ENCODE data around the gene SLC26A8. TPM values are rescaled to one million over a fixed set of nuclear protein-coding genes. Genes with fewer than 3 reads are reported as not detected.

SLC26A8 gene
- total RNA-seq, 1 donor from 2014 or later, result not detected

GRCh38 chr6:35906499-35906846 lies 118.0 kb downstream of the SLC26A8 start:
- Histone ChIP-seq H3K27me3 (ENCODE audit: low read depth) (no peaks in the 10 kb centered on the region), H3K9me3 (replicated peaks) (peaks cover 15% of the 10 kb centered on the region), H3K36me3 (peaks cover 31% of the 10 kb centered on the region), H3K4me1 (no peaks in the 10 kb centered on the region), H3K4me3 (no peak overlapping the region), H3K27ac (replicated peaks) (no peak overlapping the region)
- no peak for TF ChIP-seq CTCF (IDR thresholded peaks at IDR 0.05; ENCODE audit: borderline replicate concordance)
- DNase-seq, result no peak
- intact Hi-C loops (cut with micrococcal nuclease), result no loop called here

GRCh38 chr6:35905841-35906498 lies 118.5 kb downstream of the SLC26A8 start:
- no peaks in the 10 kb centered on the region for H3K27me3 ChIP-seq (ENCODE audit: low read depth)
- no peak overlapping the region for H3K4me3 ChIP-seq
- intact Hi-C loops (cut with micrococcal nuclease), result no loop called here
- H3K27ac ChIP-seq (replicated peaks), result no peak overlapping the region
- DNase-seq, result no peak
- no peaks in the 10 kb centered on the region for H3K4me1 ChIP-seq
- no peak for TF ChIP-seq CTCF (IDR thresholded peaks at IDR 0.05; ENCODE audit: borderline replicate concordance)
- H3K9me3 ChIP-seq (replicated peaks), result peaks cover 14% of the 10 kb centered on the region
- H3K36me3 ChIP-seq, result peaks cover 26% of the 10 kb centered on the region

- Histone ChIP-seq H3K36me3 (peaks cover 19% of the 10 kb centered on the region), H3K9me3 (replicated peaks) (peaks cover 8% of the 10 kb centered on the region), H3K27me3 (ENCODE audit: low read depth) (no peaks in the 10 kb centered on the region), H3K27ac (replicated peaks) (no peak overlapping the region), H3K4me1 (no peaks in the 10 kb centered on the region), H3K4me3 (no peak overlapping the region)
- TF ChIP-seq CTCF (IDR thresholded peaks at IDR 0.05; ENCODE audit: borderline replicate concordance), result no peak
- DNase-seq, result no peak
- intact Hi-C loops (cut with micrococcal nuclease), result no loop called here
These were observed 119.2 kb downstream of the SLC26A8 start for GRCh38 chr6:35905141-35905785.

- no peak overlapping the region for H3K4me3 ChIP-seq
- intact Hi-C loops (cut with micrococcal nuclease), result no loop called here
- peaks cover 10% of the 10 kb centered on the region for H3K36me3 ChIP-seq
- no peak overlapping the region for H3K27ac ChIP-seq (replicated peaks)
- TF ChIP-seq CTCF (IDR thresholded peaks at IDR 0.05; ENCODE audit: borderline replicate concordance), result no peak
- H3K4me1 ChIP-seq, result no peaks in the 10 kb centered on the region
- no peak for DNase-seq
- peaks cover 1% of the 10 kb centered on the region for H3K9me3 ChIP-seq (replicated peaks)
- no peaks in the 10 kb centered on the region for H3K27me3 ChIP-seq (ENCODE audit: low read depth)
These were observed 120.8 kb downstream of the SLC26A8 start for GRCh38 chr6:35903679-35904078.

GRCh38 chr6:35900448-35900847 lies 124.0 kb downstream of the SLC26A8 start:
- no peaks in the 10 kb centered on the region for H3K9me3 ChIP-seq (replicated peaks)
- no peak overlapping the region for H3K4me3 ChIP-seq
- no peak for DNase-seq
- H3K36me3 ChIP-seq, result peaks cover 5% of the 10 kb centered on the region
- H3K4me1 ChIP-seq, result no peaks in the 10 kb centered on the region
- no peak for TF ChIP-seq CTCF (IDR thresholded peaks at IDR 0.05; ENCODE audit: borderline replicate concordance)
- intact Hi-C loops (cut with micrococcal nuclease), result no loop called here
- H3K27ac ChIP-seq (replicated peaks), result no peak overlapping the region
- no peaks in the 10 kb centered on the region for H3K27me3 ChIP-seq (ENCODE audit: low read depth)
